Measurements from ENCODE around the gene RMND5B. TPM values are rescaled to one million over a fixed set of nuclear protein-coding genes. Genes with fewer than 3 reads are reported as not detected.

RMND5B gene
- total RNA-seq, 1 experiment from 2014 or later: 24.1 TPM

DNA sequence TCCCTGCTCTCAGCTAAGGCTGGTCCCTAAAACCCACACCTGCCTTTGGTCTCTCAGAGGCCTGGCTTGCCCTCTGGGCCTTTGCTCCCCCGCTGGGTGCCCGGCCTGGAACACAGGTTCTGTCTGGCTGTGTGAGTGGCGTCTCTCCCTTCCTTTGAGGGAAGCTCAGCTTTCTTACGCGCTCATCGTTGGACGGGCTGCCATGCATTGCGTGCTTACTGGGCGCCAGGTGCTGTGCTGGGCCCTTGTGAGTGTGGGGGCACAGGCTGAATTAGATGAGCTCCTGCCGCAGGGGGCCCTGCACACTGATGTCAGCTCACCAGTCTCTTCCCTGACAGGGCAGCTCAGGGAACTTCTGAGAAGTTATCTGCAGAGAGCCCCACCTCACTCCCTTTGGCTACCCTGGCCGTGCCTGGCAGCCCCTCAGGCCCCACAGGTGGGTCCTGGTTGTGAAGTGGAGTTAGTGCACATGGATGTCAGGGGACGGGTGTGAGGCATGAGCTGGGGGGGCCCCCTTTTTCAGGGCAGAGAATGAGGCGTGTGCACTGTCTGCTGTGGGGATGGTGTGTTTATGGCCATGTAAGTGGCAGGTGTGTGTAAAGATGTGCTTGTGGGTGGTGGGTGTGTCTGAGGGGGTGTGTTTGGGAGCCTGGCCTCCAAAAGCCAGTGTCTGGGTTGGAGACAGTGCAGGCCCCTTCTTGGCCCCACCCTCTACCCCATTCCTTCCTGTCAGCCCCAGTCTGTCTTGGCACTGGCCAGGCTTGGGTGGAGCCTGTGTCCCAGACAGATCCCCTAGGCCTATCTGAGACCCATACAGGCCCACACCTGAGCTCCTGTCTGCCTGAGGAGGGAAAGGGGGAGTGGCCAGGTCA lies 7.5 kb upstream of the RMND5B start:
- Histone ChIP-seq H3K4me3 (replicated peaks in 1 of 2; ENCODE audit: low read depth in 1 of 2, low read length in 2 of 2) (no peak overlapping the region), H2AFZ (ENCODE audit: low read depth, low read length, poor library complexity, severe bottlenecking) (no peak overlapping the region), H3K79me2 (ENCODE audit: insufficient read depth, low read length) (no peaks in the 10 kb centered on the region), H3K27me3 (ENCODE audit: insufficient read depth, low read length) (no peaks in the 10 kb centered on the region), H4K20me1 (ENCODE audit: insufficient read depth) (no peaks in the 10 kb centered on the region), H3K9me3 (ENCODE audit: control insufficient read depth in 1 of 2, insufficient read depth in 1 of 2, low read depth in 1 of 2, low read length in 2 of 2) (no peaks in the 10 kb centered on the region), H3K4me2 (ENCODE audit: low read length) (no peak overlapping the region), H3K9me2 (ENCODE audit: insufficient read depth) (no peaks in the 10 kb centered on the region), H3K9ac (ENCODE audit: low read length) (no peak overlapping the region), H3K4me1 (ENCODE audit: control insufficient read depth in 1 of 2, insufficient read depth in 2 of 2, low read length in 2 of 2) (no peaks in the 10 kb centered on the region), H3K36me3 (ENCODE audit: control insufficient read depth in 1 of 2, insufficient read depth in 2 of 2, low read length in 2 of 2) (no peaks in the 10 kb centered on the region; a peak in 1 of 4 replicates), H3K27ac (ENCODE audit: low read depth, low read length) (no peak overlapping the region)
- RAD21 ChIA-PET (ENCODE audit: low non-redundant PET in 1 of 2, low total read pairs in 2 of 2, uncharacterized antibody in 2 of 2, unreplicated experiment in 2 of 2): no interaction called here
- ATAC-seq (peak; percentile 31), DNase-seq (ENCODE audit: low read depth, low spot score) (no peak)
- no TSS peak for BruUV-seq (replicated peaks)
- intact Hi-C loops (cut with micrococcal nuclease): no loop called here
- CTCF ChIA-PET: no interaction called here
- POLR2A ChIA-PET: no interaction called here
- no peak for TF ChIP-seq JUND (IDR thresholded peaks at IDR 0.05)
- no peak for TF ChIP-seq EGR1 (IDR thresholded peaks at IDR 0.05; ENCODE audit: low read depth)
- TF ChIP-seq SRF (IDR thresholded peaks at IDR 0.05; ENCODE audit: low read depth): no peak
- no peak for TF ChIP-seq TCF7L2 (IDR thresholded peaks at IDR 0.05; ENCODE audit: borderline replicate concordance, extremely low read depth, insufficient read depth, insufficient read length)
- TF ChIP-seq SIN3A (IDR thresholded peaks at IDR 0.05; ENCODE audit: low read depth): no peak
- no peak for TF ChIP-seq ZFX (IDR thresholded peaks at IDR 0.05)
- TF ChIP-seq ELF1 (IDR thresholded peaks at IDR 0.05; ENCODE audit: borderline replicate concordance, low read depth): no peak
- TF ChIP-seq, protein P1, sequence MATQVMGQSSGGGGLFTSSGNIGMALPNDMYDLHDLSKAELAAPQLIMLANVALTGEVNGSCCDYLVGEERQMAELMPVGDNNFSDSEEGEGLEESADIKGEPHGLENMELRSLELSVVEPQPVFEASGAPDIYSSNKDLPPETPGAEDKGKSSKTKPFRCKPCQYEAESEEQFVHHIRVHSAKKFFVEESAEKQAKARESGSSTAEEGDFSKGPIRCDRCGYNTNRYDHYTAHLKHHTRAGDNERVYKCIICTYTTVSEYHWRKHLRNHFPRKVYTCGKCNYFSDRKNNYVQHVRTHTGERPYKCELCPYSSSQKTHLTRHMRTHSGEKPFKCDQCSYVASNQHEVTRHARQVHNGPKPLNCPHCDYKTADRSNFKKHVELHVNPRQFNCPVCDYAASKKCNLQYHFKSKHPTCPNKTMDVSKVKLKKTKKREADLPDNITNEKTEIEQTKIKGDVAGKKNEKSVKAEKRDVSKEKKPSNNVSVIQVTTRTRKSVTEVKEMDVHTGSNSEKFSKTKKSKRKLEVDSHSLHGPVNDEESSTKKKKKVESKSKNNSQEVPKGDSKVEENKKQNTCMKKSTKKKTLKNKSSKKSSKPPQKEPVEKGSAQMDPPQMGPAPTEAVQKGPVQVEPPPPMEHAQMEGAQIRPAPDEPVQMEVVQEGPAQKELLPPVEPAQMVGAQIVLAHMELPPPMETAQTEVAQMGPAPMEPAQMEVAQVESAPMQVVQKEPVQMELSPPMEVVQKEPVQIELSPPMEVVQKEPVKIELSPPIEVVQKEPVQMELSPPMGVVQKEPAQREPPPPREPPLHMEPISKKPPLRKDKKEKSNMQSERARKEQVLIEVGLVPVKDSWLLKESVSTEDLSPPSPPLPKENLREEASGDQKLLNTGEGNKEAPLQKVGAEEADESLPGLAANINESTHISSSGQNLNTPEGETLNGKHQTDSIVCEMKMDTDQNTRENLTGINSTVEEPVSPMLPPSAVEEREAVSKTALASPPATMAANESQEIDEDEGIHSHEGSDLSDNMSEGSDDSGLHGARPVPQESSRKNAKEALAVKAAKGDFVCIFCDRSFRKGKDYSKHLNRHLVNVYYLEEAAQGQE (IDR thresholded peaks at IDR 0.05; ENCODE audit: low read depth): no peak
- TF ChIP-seq POLR2A (IDR thresholded peaks at IDR 0.05; ENCODE audit: borderline replicate concordance, extremely low read depth, insufficient read depth, insufficient read length): no peak
- no peak for TF ChIP-seq EZH2 (IDR thresholded peaks at IDR 0.05)
- TF ChIP-seq YY1 (IDR thresholded peaks at IDR 0.05; ENCODE audit: extremely low read depth, insufficient replicate concordance, low read depth, low read length): no peak
- TF ChIP-seq SP1 (IDR thresholded peaks at IDR 0.05; ENCODE audit: low read depth): no peak
- TF ChIP-seq, protein P2, sequence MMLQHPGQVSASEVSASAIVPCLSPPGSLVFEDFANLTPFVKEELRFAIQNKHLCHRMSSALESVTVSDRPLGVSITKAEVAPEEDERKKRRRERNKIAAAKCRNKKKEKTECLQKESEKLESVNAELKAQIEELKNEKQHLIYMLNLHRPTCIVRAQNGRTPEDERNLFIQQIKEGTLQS (IDR thresholded peaks at IDR 0.05): no peak
- TF ChIP-seq, protein P3, sequence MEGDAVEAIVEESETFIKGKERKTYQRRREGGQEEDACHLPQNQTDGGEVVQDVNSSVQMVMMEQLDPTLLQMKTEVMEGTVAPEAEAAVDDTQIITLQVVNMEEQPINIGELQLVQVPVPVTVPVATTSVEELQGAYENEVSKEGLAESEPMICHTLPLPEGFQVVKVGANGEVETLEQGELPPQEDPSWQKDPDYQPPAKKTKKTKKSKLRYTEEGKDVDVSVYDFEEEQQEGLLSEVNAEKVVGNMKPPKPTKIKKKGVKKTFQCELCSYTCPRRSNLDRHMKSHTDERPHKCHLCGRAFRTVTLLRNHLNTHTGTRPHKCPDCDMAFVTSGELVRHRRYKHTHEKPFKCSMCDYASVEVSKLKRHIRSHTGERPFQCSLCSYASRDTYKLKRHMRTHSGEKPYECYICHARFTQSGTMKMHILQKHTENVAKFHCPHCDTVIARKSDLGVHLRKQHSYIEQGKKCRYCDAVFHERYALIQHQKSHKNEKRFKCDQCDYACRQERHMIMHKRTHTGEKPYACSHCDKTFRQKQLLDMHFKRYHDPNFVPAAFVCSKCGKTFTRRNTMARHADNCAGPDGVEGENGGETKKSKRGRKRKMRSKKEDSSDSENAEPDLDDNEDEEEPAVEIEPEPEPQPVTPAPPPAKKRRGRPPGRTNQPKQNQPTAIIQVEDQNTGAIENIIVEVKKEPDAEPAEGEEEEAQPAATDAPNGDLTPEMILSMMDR (IDR thresholded peaks at IDR 0.05 in 2 of 3, conservative IDR thresholded peaks at IDR 0.05 in 1 of 3; ENCODE audit: borderline replicate concordance in 1 of 3, insufficient read depth in 1 of 3, low read depth in 2 of 3, low read length in 2 of 3): no peak
- no peak for TF ChIP-seq ZNF274 (IDR thresholded peaks at IDR 0.05; ENCODE audit: low read depth, low read length)
- no peak for TF ChIP-seq POLR2AphosphoS5 (IDR thresholded peaks at IDR 0.05; ENCODE audit: low read depth, low read length)
- TF ChIP-seq, protein P4, sequence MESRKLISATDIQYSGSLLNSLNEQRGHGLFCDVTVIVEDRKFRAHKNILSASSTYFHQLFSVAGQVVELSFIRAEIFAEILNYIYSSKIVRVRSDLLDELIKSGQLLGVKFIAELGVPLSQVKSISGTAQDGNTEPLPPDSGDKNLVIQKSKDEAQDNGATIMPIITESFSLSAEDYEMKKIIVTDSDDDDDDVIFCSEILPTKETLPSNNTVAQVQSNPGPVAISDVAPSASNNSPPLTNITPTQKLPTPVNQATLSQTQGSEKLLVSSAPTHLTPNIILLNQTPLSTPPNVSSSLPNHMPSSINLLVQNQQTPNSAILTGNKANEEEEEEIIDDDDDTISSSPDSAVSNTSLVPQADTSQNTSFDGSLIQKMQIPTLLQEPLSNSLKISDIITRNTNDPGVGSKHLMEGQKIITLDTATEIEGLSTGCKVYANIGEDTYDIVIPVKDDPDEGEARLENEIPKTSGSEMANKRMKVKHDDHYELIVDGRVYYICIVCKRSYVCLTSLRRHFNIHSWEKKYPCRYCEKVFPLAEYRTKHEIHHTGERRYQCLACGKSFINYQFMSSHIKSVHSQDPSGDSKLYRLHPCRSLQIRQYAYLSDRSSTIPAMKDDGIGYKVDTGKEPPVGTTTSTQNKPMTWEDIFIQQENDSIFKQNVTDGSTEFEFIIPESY (IDR thresholded peaks at IDR 0.05; ENCODE audit: extremely low read depth, insufficient replicate concordance, low read length): no peak
- no peak for TF ChIP-seq EZH2phosphoT487 (IDR thresholded peaks at IDR 0.05; ENCODE audit: borderline replicate concordance)

Measured in HCT116 (cell line).